Hepatocyte (in vitro differentiated cells): ENCODE measurements around the gene HOXD3. TPM values are rescaled to one million over a fixed set of nuclear protein-coding genes. Genes with fewer than 3 reads are reported as not detected.
A peak's percentile ranks its signal among the peaks of the same experiment; 100 is the strongest.

ENCODE experiments used
- DNase-seq: peaks from one replicate; pipeline ENCODE4 v3.0.0-alpha.2; 2016; ENCODE audit warnings: low spot score
- H2AFZ ChIP-seq: fragments of 200-600 bp; sonication (generic); 2 replicates; pipeline ENCODE4 v1.6.0; 2016; ENCODE audit warnings: antibody characterized with exemption, mild to moderate bottlenecking
- H3K27ac ChIP-seq: fragments of 200-600 bp; sonication (generic); 2 replicates; pipeline ENCODE4 v1.5.1; 2016; ENCODE audit warnings: mild to moderate bottlenecking
- H3K27me3 ChIP-seq: fragments of 200-600 bp; sonication (generic); 2 replicates; pipeline ENCODE4 v1.6.1; 2016
- H3K36me3 ChIP-seq: fragments of 200-600 bp; sonication (generic); replicated peaks from 2 replicates; pipeline ENCODE4 v1.5.1; 2016; ENCODE audit warnings: low read depth; ENCODE audit not compliant: insufficient read depth
- H3K4me1 ChIP-seq: fragments of 200-600 bp; sonication (generic); 2 replicates; pipeline ENCODE4 v1.5.1; 2016; ENCODE audit warnings: mild to moderate bottlenecking, moderate library complexity; ENCODE audit not compliant: insufficient read depth
- H3K4me2 ChIP-seq: fragments of 200-600 bp; sonication (generic); 2 replicates; pipeline ENCODE4 v1.6.0; 2016
- H3K4me3 ChIP-seq: fragments of 200-600 bp; sonication (generic); 2 replicates; pipeline ENCODE4 v1.5.1; 2016; ENCODE audit warnings: mild to moderate bottlenecking
- H3K79me2 ChIP-seq: fragments of 200-600 bp; sonication (generic); 2 replicates; pipeline ENCODE4 v1.6.0; 2017; ENCODE audit warnings: mild to moderate bottlenecking
- H3K9me2 ChIP-seq: fragments of 200-600 bp; sonication (generic); replicated peaks from 2 replicates; pipeline ENCODE4 v1.6.0; 2017; ENCODE audit warnings: mild to moderate bottlenecking; ENCODE audit not compliant: insufficient read depth
- H3K9me3 ChIP-seq: fragments of 200-600 bp; sonication (generic); 2 replicates; pipeline ENCODE4 v1.5.1; 2016; ENCODE audit warnings: low read depth, mild to moderate bottlenecking
- H4K20me1 ChIP-seq: fragments of 200-600 bp; sonication (generic); 2 replicates; pipeline ENCODE4 v1.6.0; 2016; ENCODE audit warnings: mild to moderate bottlenecking; ENCODE audit not compliant: insufficient read depth, poor library complexity, severe bottlenecking
- CTCF ChIP-seq: fragments of 200-600 bp; sonication (generic); IDR thresholded peaks from 2 replicates; pipeline ENCODE4 v1.5.1; 2016; ENCODE audit warnings: antibody characterized with exemption, mild to moderate bottlenecking; ENCODE audit not compliant: poor library complexity
- EZH2 ChIP-seq: fragments of 200-600 bp; sonication (generic); IDR thresholded peaks from 2 replicates; pipeline ENCODE4 v1.6.1; 2016; ENCODE audit warnings: antibody characterized with exemption, mild to moderate bottlenecking, borderline replicate concordance
- EZH2phosphoT487 ChIP-seq: fragments of 200-600 bp; sonication (generic); IDR thresholded peaks from one replicate; pipeline ENCODE4 v1.6.1; 2018; ENCODE audit warnings: antibody characterized with exemption, mild to moderate bottlenecking, low read depth, moderate library complexity; ENCODE audit not compliant: unreplicated experiment, severe bottlenecking
- WGBS: methylation state at CpG from one replicate; pipeline ENCODE4 v1.1.6; 2016; ENCODE audit warnings: low lambda C conversion rate; ENCODE audit errors: missing lambda C conversion rate; 5-methylcytosine and 5-hydroxymethylcytosine counted together
- polyA plus RNA-seq: library from polyadenylated mRNA; unstranded; fragments of >200 nt; fragmentation: Nextera tagmentation; extraction: Ambion mirVana; gene quantifications from 2 replicates; pipeline ENCODE4 v1.2.1, GENCODE V29; 2016
- total RNA-seq: library from RNA; depleted of rRNA; stranded (reverse); fragments of >200 nt; gene quantifications from 2 replicates; pipeline ENCODE4 v1.2.3, GENCODE V29; 2014

HOXD3 gene
- total and polyA plus RNA-seq, 2 experiments from 2014 or later, result 0.13 TPM; not detected in 1

- H3K27me3 ChIP-seq, result peaks cover 100% of the 10 kb centered on the region
Measured at GRCh38 chr2:176165370-176166050, 8.4 kb downstream of the HOXD3 start.

GRCh38 chr2:176166272-176166671 is 9.2 kb downstream of the HOXD3 start:
- whole genome bisulfite sequencing, result 27% methylated on average over 2 of the region's 2 CpGs
- Histone ChIP-seq H3K4me3 (no peak overlapping the region), H3K36me3 (no peaks in the 10 kb centered on the region), H2AFZ (no peak overlapping the region), H3K9me2 (no peaks in the 10 kb centered on the region), H3K27me3 (peaks cover 100% of the 10 kb centered on the region), H3K4me1 (peaks cover 10% of the 10 kb centered on the region), H3K79me2 (no peaks in the 10 kb centered on the region), H3K4me2 (no peak overlapping the region), H3K9me3 (no peaks in the 10 kb centered on the region), H3K27ac (no peak overlapping the region), H4K20me1 (no peaks in the 10 kb centered on the region)
- no peak for DNase-seq
- TF ChIP-seq EZH2phosphoT487 (no peak), CTCF (no peak)

More at GRCh38 chr2:176165370-176166050, 8.4 kb downstream of the HOXD3 start:
- H3K9me3 ChIP-seq, result no peaks in the 10 kb centered on the region
- H3K4me1 ChIP-seq, result peaks cover 13% of the 10 kb centered on the region
- no peak for DNase-seq
- H3K79me2 ChIP-seq, result no peaks in the 10 kb centered on the region
- H3K4me2 ChIP-seq, result peak overlapping the region; percentile 70
- H3K4me3 ChIP-seq, result no peak overlapping the region
- no peaks in the 10 kb centered on the region for H4K20me1 ChIP-seq
- TF ChIP-seq EZH2, result peak; percentile 80
- TF ChIP-seq CTCF, result no peak
- TF ChIP-seq EZH2phosphoT487, result peak; percentile 72
- no peaks in the 10 kb centered on the region for H3K9me2 ChIP-seq
- no peaks in the 10 kb centered on the region for H3K36me3 ChIP-seq
- WGBS, result 6% methylated on average over 26 of the region's 26 CpGs
- H2AFZ ChIP-seq, result peak overlapping the region; percentile 49
- no peak overlapping the region for H3K27ac ChIP-seq

- H3K36me3 ChIP-seq, result no peaks in the 10 kb centered on the region
- H2AFZ ChIP-seq, result no peak overlapping the region
- no peak overlapping the region for H3K4me3 ChIP-seq
- H3K79me2 ChIP-seq, result no peaks in the 10 kb centered on the region
- H3K9me2 ChIP-seq, result no peaks in the 10 kb centered on the region
- no peaks in the 10 kb centered on the region for H3K9me3 ChIP-seq
- WGBS, result 61% methylated on average over 1 of the region's 1 CpG
- peaks cover 100% of the 10 kb centered on the region for H3K27me3 ChIP-seq
- H3K4me1 ChIP-seq, result peaks cover 8% of the 10 kb centered on the region
- TF ChIP-seq EZH2, result no peak
- no peak for TF ChIP-seq EZH2phosphoT487
- TF ChIP-seq CTCF, result no peak
- H3K27ac ChIP-seq, result no peak overlapping the region
- no peaks in the 10 kb centered on the region for H4K20me1 ChIP-seq
- no peak overlapping the region for H3K4me2 ChIP-seq
- DNase-seq, result no peak
Measured at GRCh38 chr2:176167398-176167797, 10.3 kb downstream of the HOXD3 start.
